Stimulated activated CD4-positive, alpha-beta T cell treated with anti-CD3 and anti-CD28 coated beads, Interleukin-15, amount 100 ng/mL, for 24 hours (primary cell): ENCODE data around the gene SMARCAL1.

Experiments
- DNase-seq: peaks from one replicate; pipeline ENCODE4 v3.0.0-alpha.2; 2020

SMARCAL1 gene

DNA sequence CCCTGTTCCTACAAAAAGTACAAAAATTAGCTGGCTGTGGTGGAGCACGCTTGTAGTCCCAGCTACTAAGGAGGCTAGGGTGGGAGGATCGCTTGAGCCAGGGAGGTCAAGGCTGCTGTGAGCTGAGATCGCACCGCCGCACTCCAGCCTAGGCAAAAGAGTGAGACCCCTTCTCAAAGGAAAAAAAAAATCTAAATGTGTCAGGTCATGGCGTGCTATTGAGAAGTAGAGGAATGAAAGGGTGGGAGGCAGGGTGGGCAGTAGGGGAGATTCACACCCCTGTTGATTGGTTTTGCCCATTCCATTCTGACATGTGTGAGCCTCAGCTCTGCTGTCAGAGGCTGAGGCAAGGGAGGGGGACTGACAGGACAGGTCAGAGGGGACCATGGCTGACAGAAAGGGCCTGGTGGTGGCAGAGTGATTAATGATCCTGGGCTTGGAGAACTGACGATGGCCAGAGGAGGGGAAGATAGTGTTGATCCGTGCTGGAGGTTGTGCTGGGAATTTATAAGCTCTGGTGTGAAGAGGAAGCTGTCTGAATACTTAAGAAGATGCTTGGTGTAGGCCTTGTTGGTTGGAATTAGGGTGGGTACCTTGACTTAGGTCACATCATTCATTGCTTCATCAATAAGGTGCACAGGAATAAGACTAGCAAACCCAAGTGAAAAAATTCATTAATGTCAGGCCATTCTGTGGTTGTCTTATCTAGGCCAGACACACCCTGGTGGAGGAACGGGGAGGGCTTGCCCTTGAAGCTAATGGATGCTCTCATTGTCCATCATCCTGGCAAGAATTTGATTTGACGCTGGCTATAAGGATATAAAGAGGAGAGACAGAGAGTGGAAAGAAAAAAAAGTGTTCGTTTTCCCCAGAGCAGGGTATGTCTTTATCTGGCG lies 19.1 kb upstream of the SMARCAL1 start:
- no peak for DNase-seq

DNA sequence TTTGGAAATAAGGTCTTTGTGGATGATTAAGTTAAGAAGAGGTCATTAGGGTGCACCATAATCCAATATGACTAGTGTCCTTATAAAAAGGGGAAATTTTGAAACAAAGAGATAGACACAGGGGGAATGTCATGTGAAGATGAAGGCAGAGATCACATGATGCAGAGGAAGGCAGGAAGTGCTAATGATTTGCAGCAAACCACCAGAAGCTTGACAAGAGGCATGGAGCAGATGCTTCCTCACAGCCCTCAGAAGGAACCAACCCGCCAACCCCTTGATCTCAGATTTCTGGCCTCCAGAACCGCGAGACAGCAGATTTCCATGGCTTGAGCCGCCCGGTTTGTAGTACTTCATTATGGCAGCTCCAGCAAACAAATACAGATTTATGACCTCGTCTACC lies 17.4 kb upstream of the SMARCAL1 start:
- no peak for DNase-seq

DNA sequence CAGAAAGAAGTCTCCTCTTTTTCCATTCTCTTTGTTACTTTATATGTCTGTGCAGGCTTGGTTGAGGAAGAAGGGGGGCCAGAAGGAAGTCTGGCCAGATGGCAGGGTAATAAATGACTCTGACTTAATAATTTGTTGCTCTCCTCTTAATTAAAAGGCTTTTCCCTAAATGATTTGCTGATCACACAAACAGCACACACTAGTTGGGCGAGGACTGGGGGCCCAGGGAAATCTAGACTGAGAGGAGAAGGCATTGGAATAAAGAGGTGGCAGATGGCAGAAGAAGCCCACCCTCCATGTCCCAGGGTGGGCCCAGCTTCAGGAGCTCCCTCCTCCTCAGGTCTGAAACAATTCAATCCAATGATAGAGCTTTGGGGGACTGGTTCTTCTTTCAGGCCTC lies 12.7 kb upstream of the SMARCAL1 start:
- no peak for DNase-seq

DNA sequence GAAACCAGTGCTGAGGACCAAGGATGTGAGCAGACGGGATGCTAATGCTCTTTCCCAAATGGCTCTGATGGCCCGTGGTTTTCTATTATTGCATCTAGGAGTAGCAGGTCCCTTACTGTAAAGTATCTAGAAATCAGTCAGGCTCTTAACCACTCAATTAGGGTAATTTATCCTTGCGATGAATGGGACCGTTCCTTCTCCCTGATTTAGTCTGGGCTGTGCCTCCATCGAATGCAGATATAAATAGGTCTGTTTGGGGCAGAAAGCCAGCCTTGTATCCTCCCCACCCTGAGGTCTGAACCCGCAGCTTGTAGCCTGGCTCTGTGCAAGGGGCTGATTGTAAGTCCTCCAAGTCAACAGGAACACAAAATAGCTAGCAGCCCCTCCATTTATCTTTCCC lies 9.5 kb upstream of the SMARCAL1 start:
- no peak for DNase-seq

DNA sequence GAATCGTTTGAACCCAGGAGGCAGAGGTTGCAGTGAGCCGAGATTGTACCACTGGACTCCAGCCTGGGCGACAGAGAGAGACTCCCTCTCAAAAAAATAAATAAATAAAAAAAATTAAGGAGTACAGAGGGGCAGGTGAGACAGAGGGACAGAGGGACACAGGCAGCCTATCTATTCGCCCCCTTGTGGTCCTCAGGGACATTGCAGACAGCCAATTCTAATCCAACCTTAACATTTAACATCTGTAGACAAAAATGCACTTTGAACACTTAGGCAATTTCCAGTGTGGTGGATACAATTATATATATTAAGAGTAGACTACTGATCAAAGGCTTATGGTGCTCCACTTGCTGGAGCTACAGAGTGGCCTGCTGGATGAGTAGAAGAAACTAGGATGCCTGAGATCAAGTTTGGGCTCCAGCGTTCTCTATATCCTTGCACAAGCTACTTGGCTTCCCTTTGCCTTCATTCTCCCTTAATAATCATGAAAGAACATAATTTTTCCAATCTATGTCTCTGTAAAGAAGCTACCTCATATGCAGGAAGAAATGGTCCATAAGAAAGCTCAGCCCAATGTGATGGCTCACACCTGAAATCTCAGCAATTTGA lies 8.2 kb upstream of the SMARCAL1 start:
- DNase-seq, result peak; percentile 63

DNA sequence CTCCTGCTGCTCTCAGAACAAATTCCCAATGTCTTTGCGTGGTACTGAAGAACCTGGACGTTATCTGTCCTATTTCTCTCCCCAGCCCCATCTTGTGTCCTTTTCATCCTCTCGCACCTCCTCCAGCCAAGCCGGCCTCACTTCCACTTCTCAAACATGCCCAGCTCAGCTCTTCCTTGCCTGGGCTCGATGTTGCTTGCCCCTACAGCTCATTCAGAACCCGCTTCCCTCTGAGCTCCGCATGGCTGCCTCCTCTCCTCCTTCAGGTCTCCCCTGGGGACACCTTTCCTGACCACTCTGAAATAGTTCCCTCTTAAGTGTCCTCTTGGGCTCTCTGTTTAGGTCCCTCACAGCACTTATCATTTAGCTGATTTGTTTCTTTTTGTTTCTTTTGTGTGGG lies 6.7 kb upstream of the SMARCAL1 start:
- no peak for DNase-seq

DNA sequence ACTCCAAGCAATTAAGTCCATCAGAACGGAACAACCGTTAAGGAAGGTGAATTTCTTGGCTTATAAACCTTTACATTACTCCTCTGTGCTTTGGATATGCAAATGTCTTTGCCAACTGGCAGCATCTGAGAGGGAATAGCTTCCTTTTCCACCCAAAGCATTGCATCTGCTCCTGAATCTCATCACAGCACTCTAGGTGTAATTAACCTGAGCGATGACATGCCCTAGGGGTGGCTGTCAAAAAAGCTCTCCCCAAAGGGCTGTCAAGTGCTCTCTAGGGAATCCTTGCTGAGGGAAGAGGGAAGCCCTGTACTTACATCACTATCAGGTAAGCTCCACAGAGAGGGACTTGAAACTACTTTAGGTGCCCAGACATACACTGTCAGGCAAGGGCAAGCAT lies 5.5 kb upstream of the SMARCAL1 start:
- no peak for DNase-seq

DNA sequence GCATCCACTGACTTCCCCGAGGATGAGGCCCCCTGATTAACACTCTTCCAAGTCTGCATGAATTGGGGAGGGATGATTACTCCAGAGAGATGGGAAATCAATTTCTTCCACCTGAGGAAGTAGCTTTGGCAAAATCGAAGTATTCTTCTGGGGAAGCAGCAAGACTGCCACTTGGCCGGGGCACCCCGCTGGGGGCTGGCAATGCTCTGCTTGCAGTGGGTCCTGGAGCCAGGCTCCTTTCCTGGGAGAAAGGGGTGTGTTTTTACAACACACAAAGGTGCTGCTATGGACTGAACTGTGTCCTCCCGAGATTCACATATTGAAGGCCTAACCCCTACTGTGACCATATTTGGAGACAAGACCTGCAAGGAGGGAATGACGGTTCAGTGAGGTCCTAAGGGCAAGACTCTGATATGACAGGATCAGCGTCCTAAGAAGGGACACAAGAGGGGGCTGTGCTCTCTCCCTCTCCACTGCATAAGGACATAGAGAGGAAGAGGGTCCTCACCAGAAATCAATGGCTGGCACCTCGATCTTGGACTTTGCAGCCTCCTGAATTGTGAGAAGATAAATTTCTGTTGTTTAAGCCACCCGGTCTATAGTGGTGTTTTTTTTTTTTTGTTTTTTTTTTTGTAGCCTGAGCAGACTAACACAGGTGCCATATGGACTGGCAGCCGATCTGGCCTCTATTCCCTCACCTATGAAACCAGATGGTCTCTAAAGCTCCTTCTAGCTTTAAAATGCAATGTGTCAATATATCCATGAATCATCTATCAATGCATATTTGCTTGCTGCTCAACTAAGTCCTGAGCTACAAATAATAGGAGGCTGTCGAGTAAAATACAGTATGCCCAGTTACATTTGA lies 3.6 kb upstream of the SMARCAL1 start:
- DNase-seq, result no peak

DNA sequence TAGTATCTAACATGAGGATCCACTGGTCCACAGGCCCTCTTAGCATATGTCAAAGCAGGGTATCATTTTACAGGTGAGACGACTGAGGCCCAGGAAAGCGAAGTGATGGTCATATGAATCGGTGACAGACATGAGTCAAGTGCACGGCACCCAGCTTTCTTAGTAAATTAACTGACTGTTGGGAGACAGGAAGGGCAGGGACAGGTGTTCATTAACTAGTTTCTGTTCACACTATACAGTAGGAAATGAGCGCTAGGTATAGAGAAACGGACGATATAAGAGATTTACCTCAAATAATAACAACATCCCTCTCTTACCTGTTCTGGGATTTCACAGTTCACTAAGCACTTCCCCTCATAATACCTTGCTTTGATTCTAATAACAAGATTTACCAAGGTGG lies 1.7 kb upstream of the SMARCAL1 start:
- DNase-seq, result no peak

DNA sequence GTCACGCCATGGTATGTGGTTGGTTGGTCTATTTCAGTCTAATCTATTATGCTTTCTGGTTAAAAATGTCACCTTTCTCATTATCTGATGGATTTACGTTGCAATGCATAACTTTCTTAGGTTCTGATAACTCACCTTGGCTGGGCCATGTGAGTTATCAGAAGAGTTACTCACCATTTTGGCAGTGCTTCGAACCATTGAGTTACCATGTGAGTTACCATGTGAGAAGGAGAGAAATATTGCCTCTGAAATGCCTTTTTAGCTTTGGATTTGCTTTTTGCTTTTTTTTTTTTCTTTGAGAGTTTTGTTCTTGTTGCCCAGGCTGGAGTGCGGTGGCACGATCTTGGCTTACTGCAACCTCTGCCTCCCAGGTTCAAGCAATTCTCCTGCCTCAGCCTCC lies 1.6 kb downstream of the SMARCAL1 start:
- no peak for DNase-seq

DNA sequence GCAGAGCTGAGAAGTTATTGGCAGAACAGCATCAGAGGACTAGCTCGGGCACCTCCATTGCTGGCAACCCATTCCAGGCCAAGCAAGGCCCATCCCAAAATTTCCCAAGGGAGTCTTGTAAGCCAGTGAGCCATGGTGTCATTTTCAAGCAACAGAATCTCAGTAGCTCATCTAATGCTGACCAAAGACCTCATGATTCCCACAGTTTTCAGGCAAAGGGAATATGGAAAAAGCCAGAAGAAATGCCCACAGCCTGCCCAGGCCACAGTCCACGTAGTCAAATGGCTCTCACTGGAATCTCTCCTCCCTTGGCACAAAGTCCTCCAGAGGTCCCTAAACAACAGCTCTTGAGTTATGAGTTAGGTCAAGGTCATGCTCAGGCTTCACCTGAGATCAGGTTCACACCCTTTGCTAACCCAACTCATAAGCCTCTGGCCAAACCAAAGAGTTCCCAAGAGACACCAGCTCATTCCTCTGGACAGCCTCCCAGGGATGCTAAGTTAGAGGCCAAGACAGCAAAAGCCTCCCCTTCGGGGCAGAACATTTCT lies 2.6 kb downstream of the SMARCAL1 start:
- DNase-seq, result no peak

DNA sequence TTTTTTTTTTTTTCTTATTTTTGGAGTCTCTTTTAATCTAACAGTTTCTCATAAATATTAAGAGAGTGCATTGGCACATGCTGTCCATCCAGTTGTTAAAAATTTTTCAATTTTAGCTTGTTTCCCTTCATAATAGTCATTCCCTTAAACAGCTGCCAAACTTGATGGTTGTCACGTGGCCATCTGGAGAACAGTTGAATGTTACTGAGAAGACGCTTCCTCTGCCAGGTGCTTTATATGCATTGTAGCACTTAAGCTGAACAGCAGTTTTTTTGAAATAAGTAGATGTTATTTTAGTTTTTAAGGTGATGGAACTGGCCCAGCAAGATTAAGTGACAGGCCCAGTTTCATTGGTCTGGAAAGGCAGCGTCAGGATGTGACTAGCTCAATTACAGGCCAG lies 3.3 kb downstream of the SMARCAL1 start:
- DNase-seq, result no peak

DNA sequence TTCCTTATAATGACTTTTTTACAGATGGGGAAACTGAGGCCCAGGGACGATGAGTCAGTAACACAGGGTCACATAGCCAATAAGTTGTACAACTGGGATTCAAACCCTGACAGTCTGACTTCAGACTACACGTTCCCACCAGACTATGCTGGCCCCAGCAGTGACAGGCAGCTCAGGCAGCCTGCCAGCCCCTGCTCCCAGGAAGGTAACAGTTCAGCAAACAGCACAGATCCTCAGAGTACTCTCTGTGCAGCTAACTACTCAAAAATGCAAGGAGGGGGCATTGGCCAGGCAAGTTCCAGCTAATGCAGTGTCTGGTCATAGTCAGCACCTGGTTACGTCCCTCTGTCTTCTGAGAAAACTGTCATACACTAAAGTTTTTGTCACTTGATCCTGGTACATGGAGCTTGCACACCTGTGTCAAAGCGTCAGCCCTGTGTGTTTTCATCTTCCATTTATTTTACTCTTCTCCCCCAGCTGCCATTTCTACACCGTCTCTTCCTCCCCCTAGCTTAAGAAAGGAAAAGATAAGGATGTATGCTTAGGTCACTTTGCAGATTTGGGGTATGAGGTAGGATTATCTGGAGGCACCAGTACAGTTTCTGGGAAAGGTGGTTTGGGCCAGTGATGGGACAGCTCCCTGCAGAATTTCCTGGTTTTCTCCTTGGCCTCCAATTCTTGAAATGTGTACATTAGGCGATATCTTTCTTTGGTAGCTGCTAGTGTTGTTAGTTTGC lies 4.5 kb downstream of the SMARCAL1 start:
- DNase-seq, result no peak

DNA sequence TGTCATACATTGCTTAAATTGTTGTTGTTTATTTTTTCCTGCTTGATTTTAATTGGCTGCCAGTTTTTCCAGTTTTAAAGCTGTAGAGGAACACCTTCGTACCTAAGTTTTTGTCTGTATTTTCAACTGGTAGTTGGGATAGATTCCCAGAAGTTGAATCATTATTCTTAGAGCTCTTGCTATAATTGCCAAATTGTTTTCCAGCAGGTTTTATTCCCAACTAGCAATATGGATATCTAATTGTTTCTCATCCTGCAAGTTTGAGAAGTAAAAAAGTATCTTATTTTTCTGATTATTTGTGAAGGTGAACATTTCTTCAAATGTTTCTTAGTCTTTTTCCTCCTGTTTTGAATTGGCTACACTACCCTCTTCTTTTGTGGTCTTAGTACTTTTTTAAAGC lies 6.7 kb downstream of the SMARCAL1 start:
- no peak for DNase-seq

DNA sequence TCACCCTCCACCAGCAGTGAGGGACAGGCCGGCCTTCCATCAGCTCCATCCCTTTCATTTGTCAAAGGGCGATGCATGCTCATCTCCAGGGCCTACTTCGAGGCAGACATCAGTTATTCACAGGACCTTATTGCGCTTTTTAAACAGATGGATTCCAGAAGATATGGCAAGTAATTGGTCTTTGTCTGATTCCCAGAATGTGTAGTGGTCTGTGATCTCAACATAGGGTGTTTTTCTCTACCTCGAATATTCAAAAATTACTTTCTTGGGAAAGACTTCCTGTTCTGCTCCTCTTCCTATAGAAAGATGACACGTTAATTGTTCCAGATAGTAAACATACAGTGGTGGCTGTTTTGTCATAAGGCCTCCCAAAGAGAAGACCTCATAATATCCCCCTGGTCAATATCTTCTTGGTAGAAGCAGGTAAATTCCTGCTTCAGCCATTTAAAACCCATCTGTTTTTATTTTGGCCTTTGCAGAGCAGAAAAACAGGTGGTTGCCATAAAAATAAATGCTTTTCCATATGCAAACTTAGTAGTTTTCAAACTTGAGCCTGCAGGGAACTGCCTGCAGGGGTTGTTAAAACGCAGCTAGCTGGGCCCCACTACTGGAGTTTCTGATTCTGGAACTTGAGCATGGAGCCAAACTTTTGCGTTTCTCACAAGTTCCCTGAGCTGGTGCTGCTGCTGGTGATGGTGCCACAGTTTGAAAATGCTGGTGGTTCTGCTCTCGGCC lies 8.2 kb downstream of the SMARCAL1 start:
- no peak for DNase-seq

DNA sequence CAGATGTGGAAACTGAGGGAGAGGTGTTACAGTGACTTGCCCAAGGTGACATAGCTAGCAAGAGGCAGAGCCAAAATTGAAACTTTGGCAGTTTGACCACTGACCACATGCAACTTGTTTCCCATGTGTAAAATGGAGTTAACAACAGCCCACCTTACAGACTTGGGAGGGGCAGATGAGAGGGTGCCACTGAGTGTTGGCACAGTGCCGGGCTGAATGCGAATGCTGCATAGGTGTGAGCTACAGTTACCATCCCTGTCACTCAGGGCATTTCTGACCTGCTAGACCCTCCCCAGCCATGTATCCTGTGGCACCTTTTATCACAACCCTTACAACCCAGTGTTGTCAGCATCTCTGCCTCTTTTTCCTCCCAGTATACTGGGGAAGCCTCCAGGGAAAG lies 10.8 kb downstream of the SMARCAL1 start:
- no peak for DNase-seq

DNA sequence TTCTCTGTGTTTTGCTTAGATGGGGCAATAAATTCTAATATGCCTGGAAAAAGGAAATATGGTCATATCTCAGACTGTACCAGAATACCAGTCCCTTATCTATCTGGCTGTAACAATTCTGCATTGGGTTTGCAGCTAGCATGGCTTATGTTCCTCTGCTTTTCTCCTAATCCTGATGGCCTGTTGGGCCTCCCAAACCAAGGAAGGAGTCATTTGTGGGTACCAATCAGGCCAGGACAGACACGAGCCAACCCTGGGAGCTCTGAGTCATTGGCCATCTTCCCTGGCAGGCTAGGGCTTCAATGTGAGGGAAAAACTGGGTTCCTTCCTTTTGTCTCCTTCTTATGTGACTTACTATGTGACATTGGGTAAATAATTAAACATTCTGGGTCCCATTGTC lies 12.0 kb downstream of the SMARCAL1 start:
- DNase-seq, result no peak

DNA sequence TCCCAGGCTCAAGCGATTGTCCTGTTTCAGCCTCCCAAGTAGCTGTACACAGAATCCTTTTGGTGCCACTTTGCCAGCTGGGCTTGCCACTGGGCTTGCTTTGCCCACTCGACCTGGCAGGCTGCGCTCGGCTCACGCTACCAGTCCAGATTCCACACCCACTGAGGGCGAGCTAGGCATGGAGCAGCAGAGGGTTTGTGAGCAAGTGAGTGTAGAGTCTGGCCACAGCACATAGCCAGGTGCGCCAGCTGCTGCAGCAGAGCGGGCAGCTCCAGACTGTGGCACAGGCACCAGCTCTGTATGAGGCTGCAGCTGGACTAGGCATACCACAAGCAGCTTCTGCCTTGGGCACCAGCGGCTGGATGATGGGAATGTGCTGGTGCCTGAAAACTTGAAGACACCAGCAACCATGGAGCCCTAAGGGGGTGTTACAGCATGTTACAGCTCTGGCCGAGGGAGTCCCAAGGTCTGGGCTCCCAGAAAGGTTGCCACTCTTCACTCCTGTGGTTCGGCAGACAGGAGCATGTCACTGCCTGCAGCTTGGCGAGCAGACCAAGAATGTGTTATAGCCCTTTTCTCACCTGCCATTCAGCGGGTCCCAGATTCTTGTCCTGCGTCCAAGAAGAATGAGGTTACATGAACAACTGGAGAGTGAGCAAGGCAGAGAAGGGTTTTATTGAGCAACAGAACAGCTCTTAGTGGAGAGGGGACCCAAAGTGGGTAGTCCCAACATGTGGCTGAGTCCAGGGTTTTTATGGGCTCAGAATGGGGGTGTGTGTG lies 12.9 kb downstream of the SMARCAL1 start:
- no peak for DNase-seq

DNA sequence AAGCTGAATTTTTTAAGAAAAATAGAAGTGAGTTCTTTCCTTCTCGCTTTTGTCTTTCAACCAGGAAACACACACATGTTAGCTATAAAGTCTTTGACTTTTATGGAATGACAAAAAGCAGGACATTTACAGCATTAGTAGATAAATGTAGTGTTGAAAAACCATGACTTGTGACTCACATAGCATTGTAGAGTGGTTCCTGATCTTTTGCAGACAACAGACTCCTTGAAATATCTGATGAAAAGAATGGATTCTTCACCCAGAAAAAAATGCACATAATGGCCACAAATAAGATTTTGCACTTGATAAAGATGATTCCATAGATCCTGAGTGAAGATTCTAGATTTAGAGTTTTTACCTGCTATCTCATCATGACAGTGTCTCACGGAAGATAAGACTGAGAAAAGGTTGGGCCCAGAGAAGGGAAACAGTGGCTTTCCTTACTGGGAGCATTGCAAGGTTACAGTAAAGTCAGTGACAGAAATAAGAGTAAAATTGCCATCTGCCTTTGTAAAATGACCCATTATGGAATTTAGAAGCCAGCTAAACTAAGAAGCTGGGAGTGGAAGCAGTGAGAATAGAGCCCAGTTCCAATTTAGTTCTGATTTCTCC lies 14.0 kb downstream of the SMARCAL1 start:
- DNase-seq, result no peak

DNA sequence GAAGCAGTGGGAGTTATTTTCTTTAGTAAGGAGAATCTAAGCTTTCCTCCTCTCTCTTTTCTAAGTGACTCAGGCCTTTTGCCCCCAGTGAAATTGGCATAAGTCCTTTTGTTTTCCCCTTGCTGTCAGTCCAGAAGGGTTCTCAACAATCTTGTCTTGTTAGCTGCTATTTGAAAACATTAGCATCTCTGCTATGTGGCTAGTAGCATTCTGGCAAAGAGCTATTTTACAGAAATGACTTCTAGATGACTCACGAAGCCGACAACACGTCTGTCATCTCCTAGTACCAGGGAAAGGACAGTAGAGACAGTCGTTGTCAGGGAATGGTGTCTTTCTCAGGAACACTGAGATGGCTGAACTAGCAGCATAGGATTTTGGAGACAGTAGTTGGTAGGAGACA lies 14.7 kb downstream of the SMARCAL1 start:
- DNase-seq, result no peak
